ENCODE results near the gene RHOBTB1.
"Not testable (repeated sequence)": the region's sequence is repeated elsewhere in the genome, so short reads cannot be mapped to it uniquely, and the experiment has no call there.

Gene RHOBTB1

GRCh38 chr10:60848126-60848525 is 95.9 kb downstream of the RHOBTB1 start:
- no peak for DNase-seq (ENCODE audit: low read depth)
- H3K4me3 ChIP-seq (ENCODE audit: low read depth, low read length): no peak overlapping the region
- in situ Hi-C loops (cut with HindIII; ENCODE audit: low sequenced_read_pairs): no loop called here
- TF ChIP-seq CTCF (IDR thresholded peaks at IDR 0.05; ENCODE audit: low read depth, low read length, missing control alignments): no peak

GRCh38 chr10:60846173-60846572 is 97.8 kb downstream of the RHOBTB1 start:
- TF ChIP-seq CTCF (IDR thresholded peaks at IDR 0.05; ENCODE audit: low read depth, low read length, missing control alignments): no peak
- DNase-seq (ENCODE audit: low read depth): no peak

GRCh38 chr10:60845038-60845437 is 98.9 kb downstream of the RHOBTB1 start:
- TF ChIP-seq CTCF (IDR thresholded peaks at IDR 0.05; ENCODE audit: low read depth, low read length, missing control alignments): no peak
- in situ Hi-C loops (cut with HindIII; ENCODE audit: low sequenced_read_pairs): no loop called here
- DNase-seq (ENCODE audit: low read depth): no peak
- no peak overlapping the region for H3K4me3 ChIP-seq (ENCODE audit: low read depth, low read length)

More at GRCh38 chr10:60846173-60846572, 97.8 kb downstream of the RHOBTB1 start:
- H3K4me3 ChIP-seq (ENCODE audit: low read depth, low read length): no peak overlapping the region
- in situ Hi-C loops (cut with HindIII; ENCODE audit: low sequenced_read_pairs): no loop called here

- in situ Hi-C loops (cut with HindIII; ENCODE audit: low sequenced_read_pairs): no loop called here
- no peak overlapping the region for H3K4me3 ChIP-seq (ENCODE audit: low read depth, low read length)
- DNase-seq (ENCODE audit: low read depth): no peak
- no peak for TF ChIP-seq CTCF (IDR thresholded peaks at IDR 0.05; ENCODE audit: low read depth, low read length, missing control alignments)
These were observed 101.3 kb downstream of the RHOBTB1 start for GRCh38 chr10:60842694-60843093.

GRCh38 chr10:60841227-60841626 is 102.8 kb downstream of the RHOBTB1 start:
- H3K4me3 ChIP-seq (ENCODE audit: low read depth, low read length); in situ Hi-C loops (cut with HindIII; ENCODE audit: low sequenced_read_pairs); DNase-seq (ENCODE audit: low read depth): not testable (repeated sequence)

GRCh38 chr10:60835049-60835448 is 108.9 kb downstream of the RHOBTB1 start:
- DNase-seq (ENCODE audit: low read depth): no peak
- no peak for TF ChIP-seq CTCF (IDR thresholded peaks at IDR 0.05; ENCODE audit: low read depth, low read length, missing control alignments)
- in situ Hi-C loops (cut with HindIII; ENCODE audit: low sequenced_read_pairs): no loop called here
- no peak overlapping the region for H3K4me3 ChIP-seq (ENCODE audit: low read depth, low read length)

GRCh38 chr10:60834401-60834800 is 109.6 kb downstream of the RHOBTB1 start:
- no peak for DNase-seq (ENCODE audit: low read depth)

GRCh38 chr10:60832136-60832535 is 111.8 kb downstream of the RHOBTB1 start:
- in situ Hi-C loops (cut with HindIII; ENCODE audit: low sequenced_read_pairs); DNase-seq (ENCODE audit: low read depth); H3K4me3 ChIP-seq (ENCODE audit: low read depth, low read length): not testable (repeated sequence)

More at GRCh38 chr10:60834401-60834800, 109.6 kb downstream of the RHOBTB1 start:
- in situ Hi-C loops (cut with HindIII; ENCODE audit: low sequenced_read_pairs): no loop called here
- no peak overlapping the region for H3K4me3 ChIP-seq (ENCODE audit: low read depth, low read length)
- no peak for TF ChIP-seq CTCF (IDR thresholded peaks at IDR 0.05; ENCODE audit: low read depth, low read length, missing control alignments)

All from astrocyte of the cerebellum (primary cell).